UCSD-AML1 (cell line): Measurements from ENCODE around the gene ING5.
A peak's percentile ranks its signal among the peaks of the same experiment; 100 is the strongest.

Experiments
- DNase-seq: peaks from one replicate; lab custom pipeline; 2025; ENCODE audit not compliant: unreplicated experiment; lab: John Stamatoyannopoulos, UW

Gene ING5

GRCh38 chr2:241672243-241673188, 29.3 kb upstream of the ING5 start:
- DNase-seq: no peak

- no peak for DNase-seq
Measured at GRCh38 chr2:241673189-241673663, 28.6 kb upstream of the ING5 start.

- DNase-seq: no peak
Measured at GRCh38 chr2:241673797-241674725, 27.8 kb upstream of the ING5 start.

- DNase-seq: no peak
Measured at GRCh38 chr2:241675885-241676284, 26.0 kb upstream of the ING5 start.

- DNase-seq: no peak
Measured at GRCh38 chr2:241676665-241677064, 25.2 kb upstream of the ING5 start.

- DNase-seq: no peak
Measured at GRCh38 chr2:241677392-241677791, 24.4 kb upstream of the ING5 start.

GRCh38 chr2:241678307-241678706, 23.5 kb upstream of the ING5 start:
- no peak for DNase-seq

- DNase-seq: no peak
Measured at GRCh38 chr2:241678784-241679540, 22.9 kb upstream of the ING5 start.

- DNase-seq: no peak
Measured at GRCh38 chr2:241680044-241680443, 21.8 kb upstream of the ING5 start.

- no peak for DNase-seq
Measured at GRCh38 chr2:241680827-241681599, 20.8 kb upstream of the ING5 start.

GRCh38 chr2:241686324-241686649, 15.6 kb upstream of the ING5 start:
- DNase-seq: no peak

- peak; percentile 98 for DNase-seq
Measured at GRCh38 chr2:241686650-241687425, 15.0 kb upstream of the ING5 start, which contains the start of gene DTYMK. Gene DTYMK (minus strand): TSS chr2:241686815. CDS start chr2:241686783, 32 bp downstream.

- no peak for DNase-seq
Measured at GRCh38 chr2:241689306-241689705, 12.5 kb upstream of the ING5 start.

GRCh38 chr2:241690202-241690717, 11.6 kb upstream of the ING5 start:
- DNase-seq: no peak

- DNase-seq: no peak
Measured at GRCh38 chr2:241692448-241692847, 9.4 kb upstream of the ING5 start.

GRCh38 chr2:241695651-241696050, 6.2 kb upstream of the ING5 start:
- DNase-seq: no peak

- no peak for DNase-seq
Measured at GRCh38 chr2:241701149-241701398, 765 bp upstream of the ING5 start.

GRCh38 chr2:241702155-241703031, 554 bp downstream of the ING5 start:
- DNase-seq: peak; percentile 89
